Measurements from ENCODE around the gene ARHGEF19.
"Not testable (repeated sequence)": the region's sequence is repeated elsewhere in the genome, so short reads cannot be mapped to it uniquely, and the experiment has no call there.

The ARHGEF19 gene

DNA sequence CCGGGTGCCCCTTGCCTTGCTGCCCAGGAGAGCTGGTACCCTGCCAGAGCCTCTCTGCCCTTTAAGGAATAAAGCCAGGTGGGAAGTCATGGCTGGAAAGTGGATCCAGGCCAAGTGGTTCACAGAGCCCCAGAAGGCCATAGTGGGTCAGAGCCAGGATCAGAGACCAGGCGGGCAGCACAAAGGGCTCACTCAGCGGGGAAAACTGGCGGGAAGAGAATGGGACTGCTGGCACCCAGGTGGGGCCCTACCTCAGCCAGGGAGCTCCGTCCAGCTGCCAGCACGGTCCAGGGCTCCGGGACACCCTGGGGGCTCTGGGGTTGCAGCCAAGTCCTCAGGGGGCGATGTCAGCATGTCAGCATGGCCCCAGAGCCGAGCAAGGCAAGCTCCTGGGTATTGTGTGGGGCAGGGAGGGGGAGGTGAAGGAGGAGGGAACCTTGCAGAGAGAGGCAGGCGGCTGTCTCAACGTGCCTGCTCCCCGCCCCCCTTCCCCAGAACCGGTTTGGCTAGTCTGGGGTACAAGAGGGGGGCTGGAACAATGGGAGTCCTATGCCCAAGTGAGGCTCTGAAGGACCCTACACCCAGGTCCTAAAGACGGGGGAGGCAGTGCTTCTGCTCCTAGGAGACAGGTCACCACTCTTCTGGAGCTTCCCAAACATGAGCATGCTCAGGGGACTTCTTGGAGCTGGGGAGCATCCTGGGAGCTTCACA is at the start of gene ARHGEF19:
ARHGEF19 (minus strand) TSS at position 402 of the 711 bp plus-strand sequence. CDS start 3,598 bp downstream, outside the sequence.
- DNase-seq (ENCODE audit: insufficient read length, low spot score) (no peak), FAIRE-seq (no peak)
- no peak for TF ChIP-seq POLR2A (IDR thresholded peaks at IDR 0.05; ENCODE audit: low read depth, low read length)

- DNase-seq (ENCODE audit: insufficient read length, low spot score), result no peak
- TF ChIP-seq POLR2A (IDR thresholded peaks at IDR 0.05; ENCODE audit: low read depth, low read length), result no peak
- no peak for FAIRE-seq
Measured at GRCh38 chr1:16262067-16262466, 49.6 kb upstream of the ARHGEF19 start.

DNA sequence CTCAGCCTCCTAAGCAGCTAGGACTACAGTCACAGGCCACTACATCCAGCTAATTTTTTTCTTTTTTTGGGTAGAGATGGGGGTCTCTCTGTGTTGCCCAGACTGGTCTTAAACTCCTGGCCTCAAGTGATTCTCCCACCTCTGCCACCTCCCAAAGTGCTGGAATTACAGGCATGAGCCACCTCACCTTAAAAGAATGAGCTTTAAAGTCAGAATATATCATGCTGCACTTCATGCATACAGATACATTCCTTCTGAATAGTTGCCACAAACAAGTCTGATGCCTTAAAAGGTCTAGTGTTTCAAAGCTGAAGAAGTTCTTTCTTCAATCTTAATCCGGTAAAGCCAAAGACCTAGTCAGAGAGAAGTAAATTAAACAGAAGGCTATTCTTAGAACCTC is 48.4 kb upstream of the ARHGEF19 start:
- DNase-seq (ENCODE audit: insufficient read length, low spot score), result no peak
- peak; percentile 85 for FAIRE-seq
- no peak for TF ChIP-seq POLR2A (IDR thresholded peaks at IDR 0.05; ENCODE audit: low read depth, low read length)

GRCh38 chr1:16258591-16259135 is 46.2 kb upstream of the ARHGEF19 start:
- no peak for DNase-seq (ENCODE audit: insufficient read length, low spot score)
- TF ChIP-seq POLR2A (IDR thresholded peaks at IDR 0.05; ENCODE audit: low read depth, low read length), result no peak
- FAIRE-seq, result no peak

DNA sequence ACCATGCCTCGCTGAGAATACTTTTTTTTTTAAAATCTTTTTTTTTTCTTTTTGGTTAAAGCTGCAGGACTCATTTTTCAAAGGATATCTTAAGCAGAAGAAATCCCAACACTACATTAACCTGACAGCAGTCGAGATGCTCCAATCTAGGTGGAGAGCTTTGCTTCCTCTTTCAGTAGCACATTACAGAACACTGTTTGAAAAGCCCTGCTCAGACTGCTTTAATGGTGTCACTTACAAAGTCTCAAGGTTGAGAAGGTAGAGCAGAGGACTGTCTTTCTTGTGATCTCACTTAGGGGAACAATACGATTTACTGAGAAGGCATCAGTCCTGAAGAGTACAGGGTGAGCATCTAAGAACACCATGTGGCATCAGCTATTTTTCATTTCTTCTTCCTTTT is 45.5 kb upstream of the ARHGEF19 start:
- TF ChIP-seq POLR2A (IDR thresholded peaks at IDR 0.05; ENCODE audit: low read depth, low read length), result no peak
- DNase-seq (ENCODE audit: insufficient read length, low spot score) (no peak), FAIRE-seq (no peak)

DNA sequence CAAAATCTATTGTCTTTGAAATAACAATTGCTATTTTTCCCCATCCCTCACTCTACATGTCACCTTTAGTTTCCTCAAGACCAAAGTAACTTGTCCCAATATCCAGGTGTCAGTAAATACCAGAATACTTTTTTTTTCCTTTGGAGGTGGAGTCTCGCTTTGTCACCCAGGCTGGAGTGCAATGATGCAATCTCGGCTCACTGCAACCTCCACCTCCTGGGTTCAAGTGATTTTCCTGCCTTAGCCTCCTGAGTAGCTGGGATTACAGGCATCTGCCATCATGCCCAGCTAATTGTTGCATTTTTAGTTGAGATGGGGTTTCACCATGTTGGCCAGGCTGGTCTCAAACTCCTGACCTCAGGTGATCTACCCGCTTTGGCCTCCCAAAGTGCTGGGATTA is 45.1 kb upstream of the ARHGEF19 start:
- not testable (repeated sequence) for FAIRE-seq; DNase-seq (ENCODE audit: insufficient read length, low spot score)

GRCh38 chr1:16256478-16256877 is 44.0 kb upstream of the ARHGEF19 start:
- TF ChIP-seq POLR2A (IDR thresholded peaks at IDR 0.05; ENCODE audit: low read depth, low read length), result no peak
- FAIRE-seq (no peak), DNase-seq (ENCODE audit: insufficient read length, low spot score) (no peak)

- TF ChIP-seq POLR2A (IDR thresholded peaks at IDR 0.05; ENCODE audit: low read depth, low read length), result no peak
- DNase-seq (ENCODE audit: insufficient read length, low spot score) (no peak), FAIRE-seq (peak; percentile 82)
Measured at GRCh38 chr1:16254263-16254928, 41.9 kb upstream of the ARHGEF19 start.

- FAIRE-seq (no peak), DNase-seq (ENCODE audit: insufficient read length, low spot score) (no peak)
- TF ChIP-seq POLR2A (IDR thresholded peaks at IDR 0.05; ENCODE audit: low read depth, low read length), result no peak
Measured at GRCh38 chr1:16253332-16253922, 41.0 kb upstream of the ARHGEF19 start.

DNA sequence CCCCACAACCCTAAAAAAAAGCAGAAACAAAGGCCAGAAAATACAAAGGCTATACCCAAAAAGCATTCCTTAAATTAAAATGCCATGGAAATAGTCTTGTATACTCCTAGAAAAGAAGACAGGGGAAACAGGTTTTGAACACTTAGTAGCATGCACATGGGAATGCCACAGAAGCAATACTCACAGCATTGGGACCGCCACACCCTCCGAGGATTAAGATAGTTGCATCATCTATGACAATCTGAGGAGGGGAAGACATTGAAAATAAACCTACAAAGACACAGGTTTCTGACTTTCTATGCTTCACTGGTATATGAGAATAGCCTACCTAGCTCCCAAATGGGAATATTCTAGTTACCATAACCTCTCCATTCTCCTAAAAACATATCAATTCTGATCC is 40.5 kb upstream of the ARHGEF19 start:
- FAIRE-seq (no peak), DNase-seq (ENCODE audit: insufficient read length, low spot score) (no peak)

DNA sequence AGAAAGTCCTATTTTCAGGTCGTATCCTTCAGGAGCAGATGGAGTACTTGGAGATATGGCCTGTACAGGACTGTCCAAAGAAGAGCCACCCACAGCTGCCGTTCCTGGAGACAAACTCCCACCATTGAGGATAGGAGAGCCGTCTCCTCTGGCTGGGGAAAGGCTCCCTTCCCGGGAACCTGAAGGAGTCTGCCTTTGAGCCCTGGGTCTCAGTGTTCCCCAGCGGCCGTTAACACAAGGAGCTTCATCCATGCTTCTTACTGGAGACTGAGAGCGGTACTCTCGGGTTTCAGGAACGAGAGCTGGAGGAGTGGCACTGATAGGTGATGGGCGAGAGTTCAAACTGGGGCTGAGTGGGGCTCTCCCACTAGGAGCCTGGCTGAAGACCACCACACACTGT is 38.9 kb upstream of the ARHGEF19 start:
- no peak for TF ChIP-seq POLR2A (IDR thresholded peaks at IDR 0.05; ENCODE audit: low read depth, low read length)
- DNase-seq (ENCODE audit: insufficient read length, low spot score), result no peak

More for the DNA sequence above, 40.5 kb upstream of the ARHGEF19 start:
- TF ChIP-seq POLR2A (IDR thresholded peaks at IDR 0.05; ENCODE audit: low read depth, low read length), result no peak

DNA sequence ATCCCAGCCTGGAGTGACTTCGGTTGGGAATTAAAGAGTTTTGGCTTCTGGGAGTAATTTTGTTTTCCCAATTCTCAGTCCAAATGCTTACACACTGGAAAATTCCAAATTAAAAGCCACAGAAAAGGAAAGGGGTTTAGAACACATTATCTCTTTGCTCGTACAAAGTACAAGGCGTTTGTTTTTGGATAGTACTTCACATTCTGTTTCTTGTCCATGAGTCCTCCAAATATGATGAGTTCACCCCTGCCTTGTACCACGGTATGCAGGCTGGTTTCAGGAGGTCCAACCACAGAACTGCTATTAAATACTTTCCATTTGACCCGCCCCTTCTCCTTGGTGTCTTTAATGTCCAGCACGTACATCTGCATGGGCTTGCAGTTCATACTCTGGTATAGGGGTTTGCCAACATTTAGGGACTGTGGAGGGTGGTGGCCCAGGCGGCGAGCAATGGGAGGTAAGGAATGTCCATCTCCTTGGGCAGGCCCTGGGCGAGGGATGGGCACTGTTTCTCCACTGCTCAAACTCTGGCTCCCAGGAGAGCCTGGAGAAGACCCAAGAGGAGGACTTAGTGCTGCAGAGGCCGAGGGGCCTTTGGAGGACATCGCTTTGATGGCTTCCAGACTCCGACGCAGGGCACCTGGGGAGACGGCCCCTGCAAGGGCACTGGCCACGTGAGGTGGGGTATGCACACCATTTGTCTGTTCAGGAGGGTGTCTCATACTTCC is 38.2 kb upstream of the ARHGEF19 start:
- TF ChIP-seq POLR2A (IDR thresholded peaks at IDR 0.05; ENCODE audit: low read depth, low read length), result no peak
- no peak for FAIRE-seq
- no peak for DNase-seq (ENCODE audit: insufficient read length, low spot score)

More for the DNA sequence above, 38.9 kb upstream of the ARHGEF19 start:
- no peak for FAIRE-seq

GRCh38 chr1:16249596-16250241 is 37.3 kb upstream of the ARHGEF19 start:
- FAIRE-seq (no peak), DNase-seq (ENCODE audit: insufficient read length, low spot score) (no peak)
- no peak for TF ChIP-seq POLR2A (IDR thresholded peaks at IDR 0.05; ENCODE audit: low read depth, low read length)

Measured in H54 (cell line).